HG02610 (cell line): ENCODE data around the gene EVL.
A peak's percentile ranks its signal among the peaks of the same experiment; 100 is the strongest.

ENCODE experiments used
- ATAC-seq: cut with Tn5 transposase; IDR thresholded peaks from one replicate; pipeline ENCODE4 v1.9.1; 2021; ENCODE audit warnings: mild to moderate bottlenecking, moderate library complexity; ENCODE audit not compliant: unreplicated experiment

Gene EVL

GRCh38 chr14:100037353-100037752, 27.9 kb upstream of the EVL start:
- ATAC-seq: no peak

- no peak for ATAC-seq
Observed at GRCh38 chr14:100038065-100038464, 27.2 kb upstream of the EVL start.

GRCh38 chr14:100039903-100040302, 25.3 kb upstream of the EVL start:
- no peak for ATAC-seq

DNA sequence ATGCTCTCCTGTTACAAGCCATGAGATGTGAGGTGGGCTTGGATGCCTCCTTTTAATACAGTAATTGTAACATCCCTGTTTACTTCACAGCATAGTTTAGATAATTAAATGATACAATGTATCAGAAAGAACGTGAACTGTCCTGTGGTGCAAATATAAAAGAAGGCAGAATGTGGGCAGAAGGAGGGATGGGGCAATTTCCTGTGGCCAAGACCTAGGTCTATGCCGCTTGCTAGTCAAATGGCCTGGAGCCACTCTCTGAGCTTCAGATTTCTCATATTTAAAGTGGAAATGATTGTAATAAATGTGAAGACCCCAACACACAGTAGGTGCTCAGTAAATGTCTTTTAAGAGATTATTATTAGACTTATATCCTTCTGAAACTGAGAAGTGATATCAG, 24.0 kb upstream of the EVL start:
- ATAC-seq: no peak

- no peak for ATAC-seq
Observed at GRCh38 chr14:100042286-100042685, 22.9 kb upstream of the EVL start.

DNA sequence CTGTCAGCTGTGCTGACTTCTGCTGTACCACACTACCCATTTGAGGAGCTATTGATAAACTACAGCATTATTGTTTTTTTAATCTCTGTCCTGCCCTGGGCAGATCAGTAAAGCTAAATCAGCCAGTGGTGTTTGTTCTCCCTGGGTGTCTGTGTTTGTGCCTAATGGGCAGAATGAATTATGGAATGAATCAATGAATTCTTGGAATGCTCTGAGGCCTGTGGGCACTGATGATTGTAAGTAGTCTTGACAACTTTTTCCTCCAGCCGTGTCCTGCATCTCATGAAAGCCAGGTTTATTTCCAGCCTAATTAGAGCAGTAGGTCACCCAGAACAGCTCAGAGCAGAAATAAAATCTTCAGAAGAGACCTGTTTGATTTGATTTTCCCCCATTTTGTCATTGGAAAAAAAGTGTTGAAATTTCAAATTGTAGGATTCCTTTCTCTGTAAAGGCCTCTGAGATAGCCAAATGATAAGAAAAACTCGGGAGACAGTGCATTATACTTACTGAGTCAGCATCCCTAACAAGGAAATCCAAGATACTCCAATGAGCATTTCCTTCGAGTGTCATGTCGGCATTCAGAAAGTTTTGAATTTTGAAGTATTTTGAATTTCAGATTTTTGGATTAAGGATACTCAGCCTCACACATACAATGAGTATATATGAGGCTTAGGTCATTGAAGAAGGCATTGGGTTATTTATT, 19.4 kb upstream of the EVL start:
- ATAC-seq: no peak

DNA sequence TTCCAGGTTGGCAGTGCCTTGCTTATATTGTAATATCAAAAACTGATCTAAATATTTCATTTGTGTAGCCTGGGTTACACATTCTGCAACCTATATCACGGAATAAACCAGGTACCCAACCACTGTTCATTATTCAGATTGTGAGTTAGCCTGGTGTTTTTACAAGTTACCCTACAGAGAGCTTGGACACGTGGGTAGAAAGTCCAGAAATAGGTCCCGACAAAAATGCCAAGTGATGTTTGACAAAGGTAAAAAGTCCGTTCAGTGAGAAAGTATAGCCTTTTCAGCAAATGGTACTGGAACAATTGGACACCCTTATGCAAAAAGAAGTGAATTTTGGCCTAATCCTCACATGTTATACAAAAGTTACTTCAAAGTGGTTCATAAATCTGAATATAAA, 17.6 kb upstream of the EVL start:
- no peak for ATAC-seq

GRCh38 chr14:100048786-100049185, 16.4 kb upstream of the EVL start:
- ATAC-seq: no peak

DNA sequence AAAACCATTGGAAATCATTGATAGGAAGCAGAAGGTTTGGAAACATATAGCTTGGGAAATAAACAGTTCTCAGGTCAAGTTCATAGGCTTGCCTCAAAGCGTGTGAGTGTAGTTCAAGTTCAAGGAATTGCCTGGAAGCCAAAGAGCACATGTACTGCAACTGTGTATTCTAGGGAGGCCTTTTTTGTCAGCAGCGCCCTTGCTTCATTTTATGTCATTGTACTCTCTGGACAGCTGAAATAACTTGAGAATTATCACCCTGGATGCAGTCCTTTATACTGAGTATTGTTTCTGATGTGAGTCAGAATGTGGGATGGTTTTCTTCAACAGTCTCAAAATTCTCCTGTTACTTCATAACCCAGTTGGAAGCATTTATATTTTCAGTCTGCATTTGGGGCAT, 16.0 kb upstream of the EVL start:
- ATAC-seq: no peak

- ATAC-seq: no peak
Observed at GRCh38 chr14:100051103-100051502, 14.1 kb upstream of the EVL start.

DNA sequence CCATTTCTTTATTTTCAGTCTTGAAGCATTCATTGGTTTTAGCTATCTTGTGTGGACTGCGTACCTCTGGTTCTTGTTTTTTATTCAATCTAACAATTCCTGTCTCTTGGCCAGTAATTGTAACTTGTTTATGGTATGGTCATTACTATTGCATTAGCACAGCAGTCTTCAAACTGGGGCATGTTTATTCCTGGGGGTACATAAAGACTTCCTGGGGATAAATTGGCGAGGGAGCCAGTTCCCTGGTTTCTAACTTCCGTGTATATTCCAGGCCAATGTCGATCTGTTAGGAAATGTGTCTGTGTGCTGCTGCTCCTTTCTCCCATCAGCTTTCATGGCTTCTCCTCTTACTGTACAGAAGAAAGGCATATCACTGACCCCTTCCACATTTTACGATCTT, 13.7 kb upstream of the EVL start:
- no peak for ATAC-seq

- no peak for ATAC-seq
Observed at GRCh38 chr14:100052819-100053218, 12.4 kb upstream of the EVL start.

DNA sequence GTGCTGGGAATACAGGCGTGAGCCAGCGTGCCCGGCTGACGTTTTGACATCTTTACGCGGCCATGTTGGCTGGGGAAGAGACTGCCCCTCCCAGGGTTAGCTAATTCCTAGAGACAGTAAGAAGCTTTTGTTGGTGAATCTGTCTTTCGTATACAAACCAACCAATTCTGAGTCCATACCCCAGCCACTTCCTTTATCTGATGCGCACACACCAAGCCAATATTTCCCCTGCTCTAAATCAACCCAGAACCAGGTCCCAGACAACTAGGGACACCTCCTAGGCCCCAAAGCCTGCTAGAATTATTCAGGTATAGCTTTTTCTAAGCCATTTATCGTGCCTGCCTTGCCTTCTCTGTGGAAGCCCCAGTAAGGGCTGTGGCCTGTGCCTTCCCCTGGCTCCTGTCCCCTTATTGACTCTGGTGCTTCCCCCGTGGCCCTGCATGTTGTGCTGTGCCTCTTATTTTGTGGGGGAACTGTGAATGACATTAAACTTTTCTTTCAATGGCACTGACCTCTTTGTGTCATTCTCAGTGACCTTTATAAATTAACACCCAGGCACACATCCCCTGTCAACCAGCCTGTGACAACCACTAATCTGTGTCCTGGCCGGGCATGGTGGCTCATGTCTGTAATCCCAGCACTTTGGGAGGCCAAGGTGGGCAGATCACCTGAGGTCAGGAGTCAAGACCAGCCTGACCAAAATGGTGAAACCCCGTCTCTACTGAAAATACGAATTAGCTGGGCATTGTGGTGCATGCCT, 10.7 kb upstream of the EVL start:
- no peak for ATAC-seq

GRCh38 chr14:100056431-100056830, 8.8 kb upstream of the EVL start:
- ATAC-seq: no peak

- ATAC-seq: peak; percentile 54
Observed at GRCh38 chr14:100056964-100057795, 8.0 kb upstream of the EVL start.

GRCh38 chr14:100058777-100059437, 6.3 kb upstream of the EVL start:
- ATAC-seq: peak; percentile 67

DNA sequence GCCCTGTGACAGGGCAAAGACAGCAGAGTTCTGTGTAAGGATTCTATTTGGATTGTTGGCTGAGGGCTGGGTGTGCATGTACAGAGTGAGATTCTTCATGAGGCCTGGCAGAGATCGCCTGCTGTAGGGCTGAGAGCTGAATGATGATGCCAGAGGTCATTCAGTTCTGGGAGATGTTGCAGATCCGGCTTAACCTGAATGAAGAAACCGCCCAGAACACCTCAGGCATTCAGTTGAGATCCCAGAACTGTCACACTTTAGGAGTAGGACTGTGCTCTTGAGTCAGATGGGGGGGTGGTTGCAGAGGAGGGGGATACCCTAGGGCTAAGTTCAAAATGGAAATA, 5.8 kb upstream of the EVL start:
- ATAC-seq: no peak

DNA sequence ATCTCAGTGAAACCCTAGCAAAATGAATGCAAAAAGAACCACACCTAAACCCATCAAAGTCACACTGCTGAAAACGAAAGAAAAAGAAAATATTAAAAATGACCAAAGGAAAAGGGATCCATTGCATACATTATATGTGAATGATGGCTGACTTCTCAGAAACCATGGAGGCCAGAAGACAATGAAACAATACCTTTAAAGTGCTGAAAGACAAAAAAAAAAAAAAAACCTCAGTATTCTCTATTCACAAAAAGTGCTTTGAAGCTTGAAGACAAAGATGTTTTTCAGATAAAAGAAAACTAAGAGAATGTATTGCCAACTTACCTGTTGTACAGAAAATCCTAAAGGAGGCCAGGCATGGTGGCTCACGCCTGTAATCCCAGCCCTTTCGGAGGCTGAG, 4.5 kb upstream of the EVL start:
- no peak for ATAC-seq

GRCh38 chr14:100062590-100062989, 2.6 kb upstream of the EVL start:
- no peak for ATAC-seq

DNA sequence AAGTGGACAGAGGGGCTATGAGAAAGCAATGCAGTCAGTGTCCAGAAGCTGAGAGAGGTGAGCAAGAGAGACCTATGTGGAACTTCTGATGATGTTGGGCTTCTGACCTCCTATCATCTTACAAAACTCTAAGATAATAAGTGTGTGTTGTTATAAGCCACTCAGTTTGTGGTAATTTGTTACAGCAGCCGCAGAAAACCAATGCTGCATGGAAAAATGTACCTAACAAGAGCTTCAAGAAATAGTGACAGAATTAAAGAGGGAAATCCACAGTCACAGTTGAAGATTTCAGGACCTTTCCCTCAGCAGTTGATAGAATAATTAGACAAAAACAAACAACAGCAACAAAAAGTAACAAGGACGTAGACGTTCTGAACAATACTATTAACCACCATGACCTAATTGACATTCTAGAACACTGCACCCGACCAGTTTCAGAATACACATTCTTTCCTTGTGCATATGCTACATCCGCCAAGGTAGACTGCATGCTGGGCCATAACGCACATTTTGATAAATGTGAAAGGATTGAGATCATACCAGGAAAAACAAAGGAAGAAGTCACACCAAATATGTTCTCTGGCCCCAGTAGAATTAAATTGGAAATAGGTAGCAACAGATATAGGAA, 1.8 kb upstream of the EVL start:
- no peak for ATAC-seq
